ENCODE measurements around the gene KIAA0513. TPM values are rescaled to one million over a fixed set of nuclear protein-coding genes. Genes with fewer than 3 reads are reported as not detected.

KIAA0513 gene
- total and polyA plus RNA-seq, 2 donors (not counting 3 experiments of a cell fraction or from before 2014, with no cell fraction given), result 1.8 to 4.3 TPM

DNA sequence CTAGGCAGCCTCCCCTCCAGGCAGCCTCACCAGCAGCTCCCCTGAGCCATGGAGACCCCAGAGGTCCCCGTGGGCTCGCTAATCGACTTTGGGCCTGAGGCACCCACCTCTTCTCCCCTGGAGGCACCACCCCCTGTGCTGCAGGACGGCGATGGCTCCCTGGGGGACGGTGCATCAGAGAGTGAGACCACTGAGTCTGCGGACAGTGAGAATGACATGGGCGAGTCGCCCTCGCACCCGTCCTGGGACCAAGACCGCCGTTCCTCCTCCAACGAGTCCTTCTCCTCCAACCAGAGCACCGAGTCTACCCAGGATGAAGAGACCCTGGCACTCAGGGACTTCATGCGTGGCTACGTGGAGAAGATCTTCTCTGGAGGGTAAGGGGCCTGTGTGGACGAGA, 39.4 kb downstream of the KIAA0513 start:
- Histone ChIP-seq H3K9ac (replicated peaks; ENCODE audit: extremely low read depth, insufficient read depth, low read length) (no peak overlapping the region), H4K20me1 (replicated peaks; ENCODE audit: control insufficient read depth, extremely low read depth, insufficient read depth, low read length) (no peaks in the 10 kb centered on the region), H3K9me3 (replicated peaks; ENCODE audit: control insufficient read depth, insufficient read depth, low read length) (no peaks in the 10 kb centered on the region), H3K79me2 (ENCODE audit: control insufficient read depth, insufficient read depth, low read length) (no peaks in the 10 kb centered on the region), H3K27ac (ENCODE audit: insufficient read depth, low read depth, low read length) (no peak overlapping the region), H3K27me3 (ENCODE audit: control insufficient read depth in 2 of 2, insufficient read depth in 2 of 2, low read length in 2 of 2) (no peaks in the 10 kb centered on the region), H3K4me3 (replicated peaks in 1 of 3; ENCODE audit: insufficient read depth in 1 of 3, low read depth in 1 of 3, low read length in 3 of 3) (no peak overlapping the region), H3K4me1 (ENCODE audit: control insufficient read depth, extremely low read depth, insufficient read depth, low read length) (peaks cover 3% of the 10 kb centered on the region), H3K9me1 (replicated peaks; ENCODE audit: control insufficient read depth, extremely low read depth, insufficient read depth, low read length) (no peaks in the 10 kb centered on the region), H3K36me3 (ENCODE audit: control insufficient read depth in 2 of 2, extremely low read depth in 1 of 2, insufficient read depth in 2 of 2, low read length in 2 of 2) (no peaks in the 10 kb centered on the region), H3K4me2 (ENCODE audit: insufficient read depth, low read length) (no peak overlapping the region), H2AFZ (ENCODE audit: low read depth, low read length) (no peak overlapping the region)
- intact Hi-C loops (cut with micrococcal nuclease) (no loop called here), dilution Hi-C loops (cut with MboI; ENCODE audit: extremely low pct_ligation_motif_present, low sequenced_read_pairs) (no loop called here)
- FAIRE-seq (no peak), DNase-seq (ENCODE audit: low read depth, low spot score) (no peak)
- POLR2A ChIA-PET, result no interaction called here
- CTCF ChIA-PET, result interaction anchor here (0.6 to 1.0 kb wide), 3 partner anchors 11 to 13 kb away, joined by 3 to 5 read pairs (median 3); no protein-coding TSS in a partner anchor
- no TSS peak for BruUV-seq (replicated peaks)
- TF ChIP-seq, protein P1, sequence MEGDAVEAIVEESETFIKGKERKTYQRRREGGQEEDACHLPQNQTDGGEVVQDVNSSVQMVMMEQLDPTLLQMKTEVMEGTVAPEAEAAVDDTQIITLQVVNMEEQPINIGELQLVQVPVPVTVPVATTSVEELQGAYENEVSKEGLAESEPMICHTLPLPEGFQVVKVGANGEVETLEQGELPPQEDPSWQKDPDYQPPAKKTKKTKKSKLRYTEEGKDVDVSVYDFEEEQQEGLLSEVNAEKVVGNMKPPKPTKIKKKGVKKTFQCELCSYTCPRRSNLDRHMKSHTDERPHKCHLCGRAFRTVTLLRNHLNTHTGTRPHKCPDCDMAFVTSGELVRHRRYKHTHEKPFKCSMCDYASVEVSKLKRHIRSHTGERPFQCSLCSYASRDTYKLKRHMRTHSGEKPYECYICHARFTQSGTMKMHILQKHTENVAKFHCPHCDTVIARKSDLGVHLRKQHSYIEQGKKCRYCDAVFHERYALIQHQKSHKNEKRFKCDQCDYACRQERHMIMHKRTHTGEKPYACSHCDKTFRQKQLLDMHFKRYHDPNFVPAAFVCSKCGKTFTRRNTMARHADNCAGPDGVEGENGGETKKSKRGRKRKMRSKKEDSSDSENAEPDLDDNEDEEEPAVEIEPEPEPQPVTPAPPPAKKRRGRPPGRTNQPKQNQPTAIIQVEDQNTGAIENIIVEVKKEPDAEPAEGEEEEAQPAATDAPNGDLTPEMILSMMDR (IDR thresholded peaks at IDR 0.05; ENCODE audit: extremely low read depth in 1 of 2, insufficient read depth in 1 of 2, low read depth in 1 of 2, low read length in 2 of 2), result no peak
- TF ChIP-seq MYC (IDR thresholded peaks at IDR 0.05; ENCODE audit: low read depth, low read length), result no peak
- TF ChIP-seq EZH2 (IDR thresholded peaks at IDR 0.05; ENCODE audit: borderline replicate concordance, low read depth, low read length, severe bottlenecking), result no peak
- no peak for TF ChIP-seq GATA2 (IDR thresholded peaks at IDR 0.05; ENCODE audit: insufficient read depth, insufficient read length, low read depth, low read length)
- TF ChIP-seq FOS (IDR thresholded peaks at IDR 0.05; ENCODE audit: borderline replicate concordance, insufficient read depth, low read length), result no peak
- no peak for TF ChIP-seq POLR2A (IDR thresholded peaks at IDR 0.05; ENCODE audit: low read depth, low read length)
- TF ChIP-seq, protein P2, sequence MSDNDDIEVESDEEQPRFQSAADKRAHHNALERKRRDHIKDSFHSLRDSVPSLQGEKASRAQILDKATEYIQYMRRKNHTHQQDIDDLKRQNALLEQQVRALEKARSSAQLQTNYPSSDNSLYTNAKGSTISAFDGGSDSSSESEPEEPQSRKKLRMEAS (IDR thresholded peaks at IDR 0.05; ENCODE audit: insufficient read depth, insufficient read length), result no peak
- TF ChIP-seq POLR2AphosphoS5 (IDR thresholded peaks at IDR 0.05; ENCODE audit: insufficient read depth, low read depth, low read length), result no peak
- no peak for TF ChIP-seq JUN (IDR thresholded peaks at IDR 0.05; ENCODE audit: borderline replicate concordance, insufficient read depth, insufficient read length, low read depth)

All from endothelial cell of umbilical vein (primary cell).